GM18861 (cell line): ENCODE measurements around the gene PAXIP1.
"Not testable (repeated sequence)": the region's sequence is repeated elsewhere in the genome, so short reads cannot be mapped to it uniquely, and the experiment has no call there.

Source experiments
- ATAC-seq: cut with Tn5 transposase; IDR thresholded peaks from one replicate; pipeline ENCODE4 v1.9.1; 2021; ENCODE audit not compliant: unreplicated experiment

The PAXIP1 gene

GRCh38 chr7:155003092-155003375 lies at the start of gene PAXIP1:
TSS of gene PAXIP1 (minus strand) at chr7:155003124. CDS start at chr7:155002929, 195 bp downstream.
- peak; percentile 42 for ATAC-seq

GRCh38 chr7:155051355-155051754 lies 48.4 kb upstream of the PAXIP1 start:
- ATAC-seq: no peak

GRCh38 chr7:155048006-155048405 lies 45.1 kb upstream of the PAXIP1 start:
- no peak for ATAC-seq

GRCh38 chr7:155043756-155044155 lies 40.8 kb upstream of the PAXIP1 start:
- ATAC-seq: no peak

- no peak for ATAC-seq
Measured at GRCh38 chr7:155038335-155038734, 35.4 kb upstream of the PAXIP1 start.

- ATAC-seq: not testable (repeated sequence)
Measured at GRCh38 chr7:155034495-155034894, 31.6 kb upstream of the PAXIP1 start.

- no peak for ATAC-seq
Measured at GRCh38 chr7:155032978-155033377, 30.1 kb upstream of the PAXIP1 start.

GRCh38 chr7:155027879-155028278 lies 25.0 kb upstream of the PAXIP1 start:
- ATAC-seq: no peak

GRCh38 chr7:155021699-155022145 lies 18.8 kb upstream of the PAXIP1 start:
- no peak for ATAC-seq

- no peak for ATAC-seq
Measured at GRCh38 chr7:155020996-155021395, 18.1 kb upstream of the PAXIP1 start.

GRCh38 chr7:155017834-155018233 lies 14.9 kb upstream of the PAXIP1 start:
- no peak for ATAC-seq

- no peak for ATAC-seq
Measured at GRCh38 chr7:155011086-155011485, 8.2 kb upstream of the PAXIP1 start.

- ATAC-seq: no peak
Measured at GRCh38 chr7:155009570-155010157, 6.7 kb upstream of the PAXIP1 start.

- ATAC-seq: no peak
Measured at GRCh38 chr7:155007947-155008346, 5.0 kb upstream of the PAXIP1 start.

GRCh38 chr7:155003376-155004214 lies 671 bp upstream of the PAXIP1 start:
- ATAC-seq: peak; percentile 47

- peak; percentile 20 for ATAC-seq
Measured at GRCh38 chr7:155002411-155003091, 373 bp downstream of the PAXIP1 start.

- peak; percentile 5 for ATAC-seq
Measured at GRCh38 chr7:155001756-155002410, 1.0 kb downstream of the PAXIP1 start.

GRCh38 chr7:155000795-155001194 lies 2.1 kb downstream of the PAXIP1 start:
- ATAC-seq: no peak

GRCh38 chr7:154998481-154998880 lies 4.4 kb downstream of the PAXIP1 start:
- ATAC-seq: no peak

GRCh38 chr7:154997840-154998370 lies 5.0 kb downstream of the PAXIP1 start:
- no peak for ATAC-seq

- no peak for ATAC-seq
Measured at GRCh38 chr7:154996756-154997155, 6.2 kb downstream of the PAXIP1 start.
